GM19351 (cell line): ENCODE results near the gene FOXA1.

ENCODE experiments used
- ATAC-seq: cut with Tn5 transposase; IDR thresholded peaks from one replicate; pipeline ENCODE4 v1.9.1; 2021; ENCODE audit warnings: mild to moderate bottlenecking, moderate library complexity; ENCODE audit not compliant: unreplicated experiment

FOXA1 gene

GRCh38 chr14:37594971-37595808 is at the start of gene FOXA1, which contains the start of gene TTC6:
FOXA1 (minus strand) TSS chr14:37595249; CDS start chr14:37594972, 277 bp downstream.
TTC6 (plus strand) TSS chr14:37595629; CDS start chr14:37622065, 26,436 bp downstream.
- no peak for ATAC-seq

- ATAC-seq: no peak
Observed at GRCh38 chr14:37643701-37644100, 48.7 kb upstream of the FOXA1 start.

GRCh38 chr14:37642125-37642524 is 47.1 kb upstream of the FOXA1 start:
- no peak for ATAC-seq

- ATAC-seq: no peak
Observed at GRCh38 chr14:37641117-37641516, 46.1 kb upstream of the FOXA1 start.

GRCh38 chr14:37638599-37638998 is 43.5 kb upstream of the FOXA1 start:
- ATAC-seq: no peak

GRCh38 chr14:37637341-37637740 is 42.3 kb upstream of the FOXA1 start:
- no peak for ATAC-seq

GRCh38 chr14:37625597-37626595 is 30.8 kb upstream of the FOXA1 start:
- ATAC-seq: no peak

GRCh38 chr14:37623971-37624370 is 28.9 kb upstream of the FOXA1 start:
- no peak for ATAC-seq

GRCh38 chr14:37623426-37623951 is 28.4 kb upstream of the FOXA1 start:
- ATAC-seq: no peak

- no peak for ATAC-seq
Observed at GRCh38 chr14:37622231-37622923, 27.3 kb upstream of the FOXA1 start.

GRCh38 chr14:37620856-37621255 is 25.8 kb upstream of the FOXA1 start:
- ATAC-seq: no peak

GRCh38 chr14:37618498-37619028 is 23.5 kb upstream of the FOXA1 start:
- ATAC-seq: no peak

- ATAC-seq: no peak
Observed at GRCh38 chr14:37617864-37618365, 22.9 kb upstream of the FOXA1 start.

- ATAC-seq: no peak
Observed at GRCh38 chr14:37616853-37617252, 21.8 kb upstream of the FOXA1 start.

GRCh38 chr14:37615582-37616289 is 20.7 kb upstream of the FOXA1 start:
- no peak for ATAC-seq

GRCh38 chr14:37610945-37611523 is 16.0 kb upstream of the FOXA1 start:
- ATAC-seq: no peak

GRCh38 chr14:37608649-37609048 is 13.6 kb upstream of the FOXA1 start:
- no peak for ATAC-seq

GRCh38 chr14:37606678-37607077 is 11.6 kb upstream of the FOXA1 start:
- no peak for ATAC-seq

- ATAC-seq: no peak
Observed at GRCh38 chr14:37603688-37604251, 8.7 kb upstream of the FOXA1 start.
